Astrocyte of the spinal cord (primary cell): ENCODE data around the gene KIAA1958.
"Not testable (repeated sequence)": the region's sequence is repeated elsewhere in the genome, so short reads cannot be mapped to it uniquely, and the experiment has no call there.

Source experiments
- DNase-seq: peaks from one replicate; pipeline ENCODE4 v3.0.0; 2011; ENCODE audit warnings: low read depth, low spot score
- H3K4me3 ChIP-seq: 2 replicates; pipeline ENCODE4 v1.5.1; 2011; ENCODE audit warnings: low read depth, mild to moderate bottlenecking, low read length, moderate library complexity
- CTCF ChIP-seq: IDR thresholded peaks from 2 replicates; pipeline ENCODE4 v1.5.1; 2012; ENCODE audit warnings: low read depth, mild to moderate bottlenecking, low read length, inconsistent platforms
- in situ Hi-C: cut with HindIII; loops from 2 replicates; pipeline ENCODE4 v1.10.0; 2017; ENCODE audit warnings: low sequenced_read_pairs

KIAA1958 gene

GRCh38 chr9:112505086-112505485 is 18.5 kb downstream of the KIAA1958 start:
- DNase-seq = no peak
- in situ Hi-C loops = no loop called here
- no peak overlapping the region for H3K4me3 ChIP-seq
- TF ChIP-seq CTCF = no peak

- in situ Hi-C loops = no loop called here
- no peak overlapping the region for H3K4me3 ChIP-seq
- TF ChIP-seq CTCF = no peak
- no peak for DNase-seq
These were observed 19.0 kb downstream of the KIAA1958 start for GRCh38 chr9:112505607-112506006.

GRCh38 chr9:112506571-112506970 is 19.9 kb downstream of the KIAA1958 start:
- DNase-seq = no peak
- TF ChIP-seq CTCF = no peak
- in situ Hi-C loops = no loop called here
- H3K4me3 ChIP-seq = no peak overlapping the region

- in situ Hi-C loops = no loop called here
- DNase-seq = no peak
- no peak for TF ChIP-seq CTCF
- no peak overlapping the region for H3K4me3 ChIP-seq
These were observed 20.5 kb downstream of the KIAA1958 start for GRCh38 chr9:112507001-112507680.

- no peak for DNase-seq
- TF ChIP-seq CTCF = no peak
- in situ Hi-C loops = no loop called here
- H3K4me3 ChIP-seq = no peak overlapping the region
These were observed 21.8 kb downstream of the KIAA1958 start for GRCh38 chr9:112508377-112508776.

GRCh38 chr9:112512377-112512776 is 25.8 kb downstream of the KIAA1958 start:
- H3K4me3 ChIP-seq, DNase-seq, in situ Hi-C loops: not testable (repeated sequence)

- no peak for DNase-seq
- no peak for TF ChIP-seq CTCF
These were observed 30.1 kb downstream of the KIAA1958 start for GRCh38 chr9:112516769-112517168.

More at GRCh38 chr9:112516769-112517168, 30.1 kb downstream of the KIAA1958 start:
- in situ Hi-C loops = no loop called here
- H3K4me3 ChIP-seq = no peak overlapping the region
